Stimulated activated CD4-positive, alpha-beta T cell treated with anti-CD3 and anti-CD28 coated beads, Interleukin-15, amount 100 ng/mL, for 24 hours (primary cell): ENCODE measurements around the gene PPIL4.

ENCODE experiments used
- DNase-seq: peaks from one replicate; pipeline ENCODE4 v3.0.0-alpha.2; 2020

The PPIL4 gene

DNA sequence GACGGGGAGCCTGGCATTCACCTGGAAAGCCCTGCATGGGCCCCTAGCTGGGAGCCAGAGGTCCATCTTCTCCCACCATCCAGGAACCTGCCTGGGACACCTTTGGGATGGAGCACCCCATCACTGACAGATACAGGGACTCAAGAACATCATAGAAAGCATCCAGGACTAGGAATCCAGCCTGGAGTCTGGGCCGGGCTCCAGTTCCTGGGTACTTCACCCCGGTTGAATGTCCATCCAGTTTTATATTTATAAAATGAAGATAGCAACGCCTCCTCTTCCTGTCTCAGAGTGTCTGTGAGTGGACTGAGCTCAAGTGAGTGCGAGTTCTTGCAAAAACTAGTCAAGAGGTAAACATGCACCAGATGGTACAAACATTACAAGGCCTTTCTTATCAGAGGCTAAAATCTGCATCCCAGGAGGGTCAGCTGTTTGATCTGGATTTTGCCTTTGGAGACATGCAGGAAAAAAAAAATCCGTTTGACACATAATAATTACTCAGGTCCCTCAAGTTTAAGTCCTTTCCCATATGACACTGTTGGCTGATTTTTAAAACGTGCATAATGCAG lies 88.4 kb downstream of the PPIL4 start:
- no peak for DNase-seq

DNA sequence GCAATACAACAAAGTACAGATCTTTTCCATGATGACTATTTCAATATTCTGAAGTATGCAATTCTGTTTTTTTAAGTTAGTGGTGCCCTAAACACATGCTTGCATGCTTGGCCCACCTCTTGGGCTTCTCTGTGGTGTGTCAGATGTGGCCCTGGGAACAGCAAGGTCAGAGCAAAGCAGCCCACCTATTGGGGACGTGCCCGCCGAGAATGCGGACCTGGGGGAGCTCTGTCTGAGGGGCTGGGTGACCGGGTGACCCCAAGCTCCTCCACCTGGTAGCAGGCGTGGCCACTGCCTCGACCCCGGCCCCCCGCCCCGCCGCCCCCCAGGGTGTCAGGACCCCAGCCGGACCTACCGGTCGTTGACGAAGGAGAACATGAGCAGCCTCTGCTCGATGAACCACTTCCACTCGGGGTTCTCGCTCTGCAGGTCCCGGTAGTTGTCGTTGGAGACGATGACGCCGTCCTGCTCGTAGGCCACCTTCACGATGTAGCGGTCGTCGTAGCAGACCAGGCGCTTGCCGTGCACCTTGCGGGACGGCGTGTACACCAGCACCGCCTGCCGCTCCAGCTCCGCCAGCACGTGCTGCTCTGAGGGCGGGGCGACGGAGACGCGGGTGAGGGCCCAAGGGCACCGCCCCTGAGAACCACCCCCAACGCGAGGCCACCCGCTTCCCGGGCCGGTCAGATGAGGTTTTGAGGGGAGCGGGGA lies 89.4 kb downstream of the PPIL4 start:
- no peak for DNase-seq

DNA sequence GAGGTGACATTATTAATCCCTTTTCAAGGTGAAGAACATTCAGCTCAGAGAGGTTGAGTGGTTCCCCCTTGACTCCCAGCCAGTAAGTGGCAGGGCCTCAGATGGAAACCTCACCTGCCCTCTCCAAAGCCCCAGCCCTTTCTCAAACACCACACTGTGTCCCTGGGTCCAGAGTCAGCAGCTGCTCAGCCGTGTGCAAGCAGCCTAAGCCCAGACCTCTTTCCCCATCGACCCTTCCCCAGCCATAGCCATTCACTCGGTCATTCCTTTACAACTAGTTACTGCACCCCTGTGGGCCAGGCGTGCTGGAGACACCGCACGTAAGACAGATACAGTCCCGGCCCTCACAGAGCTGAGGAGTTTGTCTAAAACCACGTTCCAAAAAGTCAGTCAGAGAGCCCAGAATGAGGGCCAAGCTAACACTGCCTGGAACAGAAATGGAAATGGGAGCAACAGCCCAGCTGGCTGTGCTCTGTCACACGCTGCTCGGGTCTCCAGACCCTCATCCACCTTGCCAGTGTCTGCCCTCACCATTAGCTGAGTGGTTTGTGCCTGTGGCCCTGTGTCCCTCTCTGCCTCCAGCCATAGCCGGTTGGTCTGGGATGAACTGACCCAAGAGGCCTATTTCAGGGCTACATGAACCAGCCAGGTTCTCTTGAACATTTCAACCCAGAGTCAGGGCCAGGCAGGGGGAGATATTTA lies 90.7 kb downstream of the PPIL4 start:
- DNase-seq, result no peak
